Neuron (in vitro differentiated cells): Measurements from ENCODE around the gene IL1RL1.

ENCODE experiments used
- H2AFZ ChIP-seq: one replicate; pipeline ENCODE4 v1.6.1; 2013; ENCODE audit warnings: low read depth, mild to moderate bottlenecking, inconsistent platforms, low read length, moderate library complexity
- H3K27me3 ChIP-seq: one replicate; pipeline ENCODE4 v1.6.1; 2013; ENCODE audit warnings: low read length; ENCODE audit not compliant: insufficient read depth
- H3K36me3 ChIP-seq: one replicate; pipeline ENCODE4 v1.6.1; 2013; ENCODE audit warnings: low read length; ENCODE audit not compliant: insufficient read depth
- H3K4me1 ChIP-seq: one replicate; pipeline ENCODE4 v1.6.1; 2013; ENCODE audit warnings: low read length; ENCODE audit not compliant: insufficient read depth
- H3K4me3 ChIP-seq: 2 replicates; pipeline ENCODE4 v1.5.1; 2013; ENCODE audit warnings: mild to moderate bottlenecking, low read length, moderate library complexity
- H3K9me3 ChIP-seq: one replicate; pipeline ENCODE4 v1.6.1; 2013; ENCODE audit warnings: low read length

Gene IL1RL1

DNA sequence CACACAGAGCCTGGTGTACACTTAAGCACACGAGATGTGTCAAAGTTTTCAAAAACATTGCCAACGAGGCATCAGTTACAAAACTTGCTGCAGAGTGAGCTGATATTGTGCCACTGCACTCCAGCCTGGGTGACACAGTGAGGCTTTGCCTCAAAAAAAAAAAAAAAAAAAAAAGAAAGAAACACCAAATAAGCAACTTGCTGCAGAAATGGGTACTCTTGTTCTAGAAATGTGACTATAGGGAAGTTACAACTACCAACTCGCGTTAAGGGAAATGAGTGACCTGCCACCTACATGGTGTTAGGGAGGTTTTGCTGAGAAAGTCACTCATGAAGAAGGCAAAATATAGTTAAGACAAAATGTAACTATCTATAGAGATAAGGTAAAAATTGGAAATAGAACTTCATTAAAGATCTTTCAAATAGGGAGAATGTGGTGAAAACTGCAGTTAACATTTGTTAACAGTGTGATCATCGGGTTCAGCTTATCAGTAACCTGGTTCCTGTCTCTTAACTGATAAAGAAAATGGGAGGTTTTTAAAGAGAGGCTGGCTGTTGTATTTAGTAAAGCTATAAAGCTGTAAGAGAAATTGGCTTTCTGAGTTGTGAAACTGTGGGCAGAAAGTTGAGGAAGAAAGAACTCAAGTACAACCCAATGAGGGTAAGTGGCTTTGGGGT is at the start of gene IL1RL1:
TSS of gene IL1RL1 (plus strand) at position 600 of the 677 bp plus-strand sequence. CDS start 26,702 bp downstream, outside the sequence.
- H3K9me3 ChIP-seq, result no peaks in the 10 kb centered on the region
- H2AFZ ChIP-seq, result no peak within 1 kb of the TSS
- H3K36me3 ChIP-seq, result no peaks in the 10 kb centered on the region
- no peaks in the 10 kb centered on the region for H3K4me1 ChIP-seq
- no peaks in the 10 kb centered on the region for H3K27me3 ChIP-seq
- no peak within 1 kb of the TSS for H3K4me3 ChIP-seq

GRCh38 chr2:102262216-102263129 is 48.9 kb upstream of the IL1RL1 start:
- no peaks in the 10 kb centered on the region for H3K4me1 ChIP-seq
- H2AFZ ChIP-seq, result no peak overlapping the region
- no peaks in the 10 kb centered on the region for H3K27me3 ChIP-seq
- no peak overlapping the region for H3K4me3 ChIP-seq
- no peaks in the 10 kb centered on the region for H3K36me3 ChIP-seq
- no peaks in the 10 kb centered on the region for H3K9me3 ChIP-seq

DNA sequence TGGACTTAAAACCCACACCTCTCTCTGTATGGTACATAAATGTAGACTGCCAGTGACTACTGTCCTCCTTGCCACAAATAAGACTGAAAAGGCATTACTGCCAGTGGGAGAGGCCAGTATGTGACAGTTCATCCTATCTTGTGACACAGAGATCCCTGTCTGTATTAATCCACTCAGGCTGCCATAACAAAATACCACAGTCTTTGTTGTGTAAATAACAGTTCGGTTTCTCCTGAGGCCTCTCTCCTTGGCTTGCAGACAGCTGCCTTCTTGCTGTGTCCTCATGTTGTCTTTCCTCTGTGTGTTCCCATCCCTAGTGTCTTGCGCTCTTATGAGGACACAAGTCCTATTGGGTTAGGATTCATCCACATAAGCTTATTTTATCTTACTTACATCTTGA is 46.4 kb upstream of the IL1RL1 start:
- H3K4me1 ChIP-seq, result no peaks in the 10 kb centered on the region
- no peak overlapping the region for H2AFZ ChIP-seq
- H3K27me3 ChIP-seq, result no peaks in the 10 kb centered on the region
- H3K9me3 ChIP-seq, result no peaks in the 10 kb centered on the region
- no peak overlapping the region for H3K4me3 ChIP-seq
- no peaks in the 10 kb centered on the region for H3K36me3 ChIP-seq

DNA sequence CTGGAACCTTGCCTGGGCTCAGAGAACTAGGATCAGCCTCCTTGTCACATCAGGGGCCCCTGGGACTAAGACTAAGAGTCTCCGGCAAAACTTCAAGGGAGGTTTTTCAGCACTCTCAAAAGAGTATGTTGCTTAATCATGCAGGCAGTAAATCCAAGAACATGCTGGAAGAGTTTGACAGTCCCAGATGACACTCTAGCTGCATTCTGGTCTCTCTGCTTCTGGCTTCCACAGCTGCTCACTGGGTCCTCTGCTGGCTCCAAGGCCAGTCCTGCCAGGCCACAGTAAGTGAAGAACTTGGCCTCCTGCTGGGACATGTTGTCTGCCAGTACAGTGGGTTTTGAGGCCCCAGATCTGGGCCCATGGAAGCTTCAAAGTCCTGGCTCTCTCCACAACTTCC is 45.2 kb upstream of the IL1RL1 start:
- Histone ChIP-seq H3K4me3 (no peak overlapping the region), H2AFZ (no peak overlapping the region), H3K36me3 (no peaks in the 10 kb centered on the region), H3K27me3 (no peaks in the 10 kb centered on the region), H3K9me3 (no peaks in the 10 kb centered on the region), H3K4me1 (no peaks in the 10 kb centered on the region)

DNA sequence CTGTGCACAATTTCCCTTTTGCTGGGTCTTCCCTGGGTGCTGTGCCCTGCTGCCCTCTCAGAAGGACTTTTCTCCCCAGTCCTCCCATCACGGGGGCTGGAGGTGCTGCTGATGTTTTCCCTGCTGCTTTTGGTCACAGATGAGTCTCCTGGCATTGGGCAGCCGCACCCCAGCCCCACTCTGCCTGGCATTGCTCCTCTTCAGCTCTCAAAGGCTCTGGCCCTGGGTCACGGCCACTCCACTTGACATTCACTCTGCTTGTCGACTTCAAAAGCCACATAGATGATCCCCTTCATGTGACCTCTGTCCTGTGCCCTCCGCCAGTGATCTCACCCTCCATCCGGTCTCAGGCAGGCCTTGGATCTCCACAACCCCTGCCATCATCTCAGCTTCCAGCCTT is 43.6 kb upstream of the IL1RL1 start:
- no peak overlapping the region for H2AFZ ChIP-seq
- H3K9me3 ChIP-seq, result no peaks in the 10 kb centered on the region
- no peaks in the 10 kb centered on the region for H3K4me1 ChIP-seq
- H3K27me3 ChIP-seq, result no peaks in the 10 kb centered on the region
- no peak overlapping the region for H3K4me3 ChIP-seq
- H3K36me3 ChIP-seq, result no peaks in the 10 kb centered on the region

DNA sequence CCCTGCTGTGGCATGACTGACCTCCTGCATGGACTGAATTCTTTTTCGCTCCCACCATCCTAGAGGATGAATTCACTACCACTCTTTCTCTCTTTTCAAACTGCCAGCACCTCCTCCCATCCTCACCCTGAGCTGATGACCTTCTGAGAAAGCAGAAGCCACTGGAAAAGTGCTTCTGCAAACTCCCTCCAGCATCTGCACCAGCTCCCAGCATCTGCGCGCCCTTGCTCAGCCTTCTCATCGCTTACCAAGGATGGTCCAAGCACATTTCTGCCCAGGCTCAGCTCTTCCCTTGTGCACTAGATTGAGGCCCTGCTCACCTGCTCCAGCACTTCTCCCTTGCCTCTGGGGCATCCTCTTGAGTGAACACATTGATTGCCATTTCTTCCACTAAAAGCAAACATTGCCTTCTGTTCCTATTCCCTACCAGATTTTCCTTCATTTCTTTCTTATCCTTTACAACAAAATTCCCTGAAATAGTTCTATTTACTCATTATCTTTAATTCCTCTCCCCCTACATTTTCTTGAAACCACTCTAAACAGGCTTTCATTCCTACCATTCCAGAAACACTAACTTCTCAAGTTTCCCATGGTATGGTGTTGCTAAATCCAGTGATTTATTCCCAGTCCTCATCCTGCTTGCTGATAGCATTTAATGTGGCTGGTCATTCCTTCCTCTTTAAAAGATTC is 42.7 kb upstream of the IL1RL1 start:
- Histone ChIP-seq H3K4me3 (no peak overlapping the region), H3K9me3 (no peaks in the 10 kb centered on the region), H3K36me3 (no peaks in the 10 kb centered on the region)

DNA sequence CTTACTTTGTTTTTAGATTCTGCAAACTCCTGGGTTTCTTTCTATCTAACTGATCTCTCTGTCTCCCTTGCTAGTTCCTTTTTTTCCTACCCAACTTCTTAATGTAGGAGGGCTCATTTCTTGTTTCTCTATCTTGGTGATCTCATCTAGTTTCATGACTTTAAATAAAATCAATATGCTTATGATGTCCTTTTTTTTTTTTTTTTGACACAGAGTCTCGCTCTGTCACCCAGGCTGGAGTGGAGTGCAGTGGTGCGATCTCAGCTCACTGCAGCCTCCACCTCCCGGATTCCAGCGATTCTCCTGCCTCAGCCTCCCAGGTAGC is 42.2 kb upstream of the IL1RL1 start:
- Histone ChIP-seq H3K27me3 (no peaks in the 10 kb centered on the region), H2AFZ (no peak overlapping the region), H3K4me1 (no peaks in the 10 kb centered on the region), H3K4me3 (no peak overlapping the region), H3K36me3 (no peaks in the 10 kb centered on the region), H3K9me3 (no peaks in the 10 kb centered on the region)

More for the DNA sequence above, 42.7 kb upstream of the IL1RL1 start:
- H2AFZ ChIP-seq, result no peak overlapping the region
- no peaks in the 10 kb centered on the region for H3K27me3 ChIP-seq
- no peaks in the 10 kb centered on the region for H3K4me1 ChIP-seq

- Histone ChIP-seq H3K4me1 (no peaks in the 10 kb centered on the region), H3K27me3 (no peaks in the 10 kb centered on the region), H2AFZ (no peak overlapping the region)
Observed at GRCh38 chr2:102271844-102272243, 39.5 kb upstream of the IL1RL1 start.

GRCh38 chr2:102273619-102274211 is 37.6 kb upstream of the IL1RL1 start:
- Histone ChIP-seq H3K36me3 (no peaks in the 10 kb centered on the region), H3K9me3 (no peaks in the 10 kb centered on the region), H3K4me1 (no peaks in the 10 kb centered on the region), H2AFZ (no peak overlapping the region), H3K4me3 (no peak overlapping the region), H3K27me3 (no peaks in the 10 kb centered on the region)

More at GRCh38 chr2:102271844-102272243, 39.5 kb upstream of the IL1RL1 start:
- no peaks in the 10 kb centered on the region for H3K9me3 ChIP-seq
- H3K4me3 ChIP-seq, result no peak overlapping the region
- H3K36me3 ChIP-seq, result no peaks in the 10 kb centered on the region

DNA sequence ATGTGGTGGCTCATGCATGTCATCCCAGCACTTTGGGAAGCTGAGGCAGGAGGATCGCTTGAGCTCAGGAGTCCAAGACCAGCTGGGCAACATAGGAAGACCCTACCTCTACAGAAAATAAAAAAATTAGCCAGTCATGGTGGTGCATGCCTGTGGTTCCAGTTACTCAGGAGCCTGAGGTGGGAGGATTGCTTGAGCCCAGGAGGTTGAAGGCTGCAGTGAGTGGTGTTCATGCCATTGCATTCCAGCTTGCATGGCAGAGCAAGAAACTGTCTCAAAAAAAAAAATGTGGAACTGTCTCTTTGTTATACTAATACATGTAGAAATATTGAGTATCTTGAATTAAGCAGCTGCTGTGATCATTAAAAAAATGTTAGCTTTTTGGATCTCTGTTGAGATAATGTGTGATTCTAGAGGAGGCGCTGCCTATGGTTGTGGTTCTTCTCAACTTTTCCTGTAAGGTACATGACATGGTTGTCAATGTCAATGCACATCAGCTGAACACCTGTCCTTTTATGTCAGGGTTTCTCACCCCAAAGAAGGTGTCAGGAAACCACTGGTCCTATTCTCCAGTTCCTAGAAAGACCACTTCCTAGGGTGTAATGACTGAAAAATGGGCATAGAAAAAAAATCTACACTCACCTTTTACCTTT is 34.7 kb upstream of the IL1RL1 start:
- Histone ChIP-seq H2AFZ (no peak overlapping the region), H3K4me3 (no peak overlapping the region), H3K27me3 (no peaks in the 10 kb centered on the region), H3K4me1 (no peaks in the 10 kb centered on the region), H3K36me3 (no peaks in the 10 kb centered on the region), H3K9me3 (no peaks in the 10 kb centered on the region)

- no peaks in the 10 kb centered on the region for H3K4me1 ChIP-seq
- H3K27me3 ChIP-seq, result no peaks in the 10 kb centered on the region
- no peak overlapping the region for H3K4me3 ChIP-seq
- no peaks in the 10 kb centered on the region for H3K36me3 ChIP-seq
- no peak overlapping the region for H2AFZ ChIP-seq
- H3K9me3 ChIP-seq, result no peaks in the 10 kb centered on the region
Observed at GRCh38 chr2:102277202-102277700, 34.1 kb upstream of the IL1RL1 start.

- Histone ChIP-seq H3K4me1 (no peaks in the 10 kb centered on the region), H3K27me3 (no peaks in the 10 kb centered on the region), H3K4me3 (no peak overlapping the region), H3K36me3 (no peaks in the 10 kb centered on the region), H3K9me3 (no peaks in the 10 kb centered on the region), H2AFZ (no peak overlapping the region)
Observed at GRCh38 chr2:102278720-102279390, 32.5 kb upstream of the IL1RL1 start.
